Prostate gland (tissue), 2 donors: Measurements from ENCODE around the gene PBRM1. TPM values are rescaled to one million over a fixed set of nuclear protein-coding genes. Genes with fewer than 3 reads are reported as not detected.

Source experiments
- DNase-seq: peaks from one replicate; pipeline ENCODE4 v3.0.0-alpha.2; 2019; ENCODE audit warnings: low spot score
- H3K27ac ChIP-seq, 2 donors: fragments of 200-600 bp; sonication (generic); 2 replicates each; pipeline ENCODE4 v1.5.1; 2017 to 2019
- H3K27me3 ChIP-seq: fragments of 200-600 bp; sonication (generic); replicated peaks from 2 replicates; pipeline ENCODE4 v1.5.1; 2019; ENCODE audit not compliant: insufficient read depth
- H3K36me3 ChIP-seq, 2 donors: fragments of 200-600 bp; sonication (generic); 1 replicate in 1 of 2; 2 replicates in 1 of 2; pipeline versions ENCODE4 v1.5.1 to v1.8.1; 2017 to 2019
- H3K4me1 ChIP-seq: fragments of 200-600 bp; sonication (generic); replicated peaks from 2 replicates; pipeline ENCODE4 v1.5.1; 2019
- H3K4me3 ChIP-seq, 2 donors: fragments of 200-600 bp; sonication (generic); 2 replicates each; pipeline ENCODE4 v1.5.1; 2017 to 2019
- H3K9me3 ChIP-seq: fragments of 200-600 bp; sonication (generic); 2 replicates; pipeline ENCODE4 v1.5.1; 2017
- CTCF ChIP-seq, 4 experiments: fragments of 200-600 bp in 2 of 4; fragments of 450-650 bp in 2 of 4; sonication (generic) in 2 of 4; IDR thresholded peaks; 1 replicate in 3 of 4; 2 replicates in 1 of 4; pipeline ENCODE4 v1.5.1; 2016 to 2019; ENCODE audit warnings: antibody characterized with exemption in 4 of 4, mild to moderate bottlenecking in 2 of 4, moderate library complexity in 2 of 4
- POLR2A ChIP-seq: fragments of 450-650 bp; IDR thresholded peaks from one replicate; pipeline ENCODE4 v1.6.1; 2016; ENCODE audit warnings: antibody characterized with exemption, mild to moderate bottlenecking
- POLR2AphosphoS5 ChIP-seq: sonication (generic); formaldehyde crosslinking; IDR thresholded peaks from one replicate; pipeline ENCODE4 v1.6.1; 2017; ENCODE audit warnings: antibody characterized with exemption
- WGBS: methylation state at CpG from one replicate; pipeline ENCODE4 v1.1.5; 2018; 5-methylcytosine and 5-hydroxymethylcytosine counted together
- intact Hi-C: fragments of 100-400 bp; cut with DNase I; formaldehyde crosslinking; loops from one replicate; pipeline ENCODE4 v1.14.2; 2022
- total RNA-seq, 2 donors: library from RNA; depleted of rRNA; stranded (reverse); fragments of >200 nt; gene quantifications; one replicate each; pipeline ENCODE4 v1.1.0, GENCODE V29; 2016

PBRM1 gene
- total RNA-seq, 2 donors from 2014 or later, result 72.5 to 77.5 TPM

DNA sequence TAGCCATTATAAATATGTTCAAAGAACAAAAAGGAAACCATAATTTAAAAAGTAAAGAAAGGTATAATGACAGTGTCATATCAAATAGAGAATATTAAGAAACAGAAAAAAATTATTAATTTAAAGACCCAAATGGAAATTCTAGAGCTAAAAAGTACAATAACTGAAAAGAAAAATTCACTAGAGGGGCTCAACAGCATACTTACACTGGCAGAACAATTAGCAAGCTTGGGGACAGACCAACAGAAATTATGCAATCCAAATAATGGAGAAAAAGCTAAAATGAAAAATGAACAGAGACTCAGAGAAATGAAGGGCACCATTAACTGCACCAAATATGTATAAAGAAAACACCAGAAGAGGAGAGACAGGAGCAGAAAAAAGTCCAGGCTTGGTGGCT is 33.9 kb upstream of the PBRM1 start:
- no peak for TF ChIP-seq CTCF (IDR thresholded peaks at IDR 0.05)
- no peak for TF ChIP-seq POLR2AphosphoS5
- no peak for TF ChIP-seq POLR2A
- intact Hi-C loops, result no loop called here

DNA sequence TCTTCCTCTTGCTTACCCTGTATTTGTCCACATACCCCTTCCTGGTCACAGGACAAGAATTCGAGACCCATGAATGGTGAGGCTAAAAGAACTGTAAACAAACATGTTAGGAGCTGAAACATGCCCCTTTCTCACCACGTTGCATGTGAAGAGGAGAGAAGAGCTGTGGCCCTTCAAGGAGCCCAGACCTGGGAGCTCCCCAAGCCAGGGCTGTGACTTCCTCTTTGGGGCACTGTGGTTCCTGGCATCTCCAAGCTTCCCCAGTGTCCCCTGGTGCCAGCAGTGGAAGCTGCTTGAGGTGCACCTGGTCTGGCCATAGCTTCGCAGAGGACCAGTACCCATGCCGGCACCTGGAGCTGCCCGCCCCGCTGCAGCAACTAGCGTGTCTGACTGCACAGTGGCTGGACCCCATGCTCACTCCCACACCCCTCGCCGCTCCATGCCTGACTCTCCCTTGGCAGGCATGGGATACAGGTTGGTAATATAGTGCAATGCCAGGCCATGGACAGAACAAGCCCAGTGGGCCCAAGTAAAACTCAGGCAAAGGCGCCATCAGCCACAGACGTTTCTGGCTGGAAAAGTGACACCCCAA is 30.1 kb upstream of the PBRM1 start:
- no peak for TF ChIP-seq POLR2AphosphoS5
- no peaks in the 10 kb centered on the region for H3K9me3 ChIP-seq

More for the DNA sequence above, 33.9 kb upstream of the PBRM1 start:
- Histone ChIP-seq H3K4me1 (no peaks in the 10 kb centered on the region), H3K27me3 (no peaks in the 10 kb centered on the region), H3K9me3 (no peaks in the 10 kb centered on the region), H3K36me3 (peaks cover 0 to 2% of the 10 kb centered on the region in 2 donors), H3K27ac (no peak overlapping the region), H3K4me3 (no peak overlapping the region)
- no peak for DNase-seq

GRCh38 chr3:52714335-52715302 is 28.9 kb upstream of the PBRM1 start:
- Histone ChIP-seq H3K9me3 (no peaks in the 10 kb centered on the region), H3K4me3 (no peak overlapping the region), H3K27ac (no peak overlapping the region), H3K4me1 (no peaks in the 10 kb centered on the region), H3K27me3 (no peaks in the 10 kb centered on the region), H3K36me3 (peaks cover 0 to 2% of the 10 kb centered on the region in 2 donors)
- DNase-seq, result no peak
- 44% methylated on average over 38 of the region's 39 CpGs for WGBS
- intact Hi-C loops, result no loop called here
- TF ChIP-seq POLR2A (no peak), CTCF (IDR thresholded peaks at IDR 0.05) (no peak), POLR2AphosphoS5 (no peak)

More for the DNA sequence above, 30.1 kb upstream of the PBRM1 start:
- 87% methylated on average over 11 of the region's 11 CpGs for WGBS
- Histone ChIP-seq H3K36me3 (peaks cover 0 to 2% of the 10 kb centered on the region in 2 donors), H3K4me3 (no peak overlapping the region), H3K4me1 (no peaks in the 10 kb centered on the region), H3K27me3 (no peaks in the 10 kb centered on the region), H3K27ac (no peak overlapping the region)
- no peak for DNase-seq
- intact Hi-C loops, result no loop called here

- Histone ChIP-seq H3K36me3 (no peaks in the 10 kb centered on the region), H3K4me1 (peaks cover 2% of the 10 kb centered on the region), H3K27ac (no peak overlapping the region), H3K27me3 (no peaks in the 10 kb centered on the region), H3K4me3 (no peak overlapping the region), H3K9me3 (no peaks in the 10 kb centered on the region)
- DNase-seq, result no peak
- intact Hi-C loops, result no loop called here
- TF ChIP-seq CTCF (IDR thresholded peaks at IDR 0.05) (no peak), POLR2AphosphoS5 (no peak), POLR2A (no peak)
- 92% methylated on average over 17 of the region's 17 CpGs for WGBS
Measured at GRCh38 chr3:52712291-52713212, 26.8 kb upstream of the PBRM1 start.

DNA sequence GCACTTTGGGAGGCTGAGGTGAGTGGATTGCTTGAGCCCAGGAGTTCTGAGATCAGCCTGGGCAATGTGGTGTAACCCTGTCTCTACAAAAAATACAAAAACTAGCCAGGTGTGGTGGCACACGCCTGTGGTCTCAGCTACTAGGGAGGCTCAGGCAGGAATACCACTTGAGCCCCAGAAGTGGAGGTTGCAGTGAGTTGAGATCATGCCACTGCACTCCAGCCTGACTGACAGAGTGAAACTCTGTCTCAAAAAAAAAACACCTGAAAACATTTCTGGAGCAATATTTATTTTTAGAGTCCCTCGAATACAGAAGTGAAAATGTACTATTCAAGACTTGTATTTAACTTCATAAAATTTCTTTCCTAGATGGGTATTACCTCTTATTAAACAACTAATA is 24.8 kb upstream of the PBRM1 start:
- Histone ChIP-seq H3K9me3 (no peaks in the 10 kb centered on the region), H3K4me3 (no peak overlapping the region), H3K36me3 (no peaks in the 10 kb centered on the region), H3K27ac (no peak overlapping the region), H3K4me1 (peaks cover 6% of the 10 kb centered on the region), H3K27me3 (no peaks in the 10 kb centered on the region)
- TF ChIP-seq POLR2A, result no peak
- TF ChIP-seq CTCF (IDR thresholded peaks at IDR 0.05), result no peak
- no peak for TF ChIP-seq POLR2AphosphoS5
- intact Hi-C loops, result no loop called here
- 77% methylated on average over 2 of the region's 2 CpGs for WGBS
- no peak for DNase-seq
